Transverse colon (tissue), 4 donors: Measurements from ENCODE around the gene COX10.

Experiments used
- CTCF ChIP-seq, 5 experiments: fragments of 200-600 bp in 3 of 5; fragments of 450-650 bp in 2 of 5; sonication (generic) in 3 of 5; IDR thresholded peaks; 1 replicate in 2 of 5; 2 replicates in 3 of 5; pipeline ENCODE4 v1.5.1; 2016 to 2017; ENCODE audit warnings: antibody characterized with exemption in 5 of 5, inconsistent platforms in 3 of 5, mild to moderate bottlenecking in 2 of 5, moderate library complexity in 1 of 5
- EP300 ChIP-seq: sonication (generic); formaldehyde crosslinking; IDR thresholded peaks from one replicate; pipeline ENCODE4 v1.6.1; 2017; ENCODE audit warnings: antibody characterized with exemption, low read depth
- POLR2A ChIP-seq: fragments of 450-650 bp; IDR thresholded peaks from one replicate; pipeline ENCODE4 v1.6.1; 2016; ENCODE audit warnings: antibody characterized with exemption, mild to moderate bottlenecking, moderate library complexity
- POLR2AphosphoS5 ChIP-seq, 3 donors: sonication (generic); formaldehyde crosslinking; IDR thresholded peaks; one replicate each; pipeline ENCODE4 v1.6.1; 2016; ENCODE audit warnings: antibody characterized with exemption in 3 of 3

GRCh38 chr17:14209215-14209614 is 139.9 kb downstream of the COX10 start:
- TF ChIP-seq CTCF (IDR thresholded peaks at IDR 0.05) = no peak
- TF ChIP-seq EP300 = no peak
- no peak for TF ChIP-seq POLR2A
- TF ChIP-seq POLR2AphosphoS5 (IDR thresholded peaks at IDR 0.05) = no peak
